Fibroblast of peridontal ligament (primary cell): ENCODE results near the gene SLC36A3.
"Not testable (repeated sequence)": the region's sequence is repeated elsewhere in the genome, so short reads cannot be mapped to it uniquely, and the experiment has no call there.

ENCODE experiments used
- DNase-seq: peaks from one replicate; pipeline ENCODE4 v3.0.0-alpha.2; 2010; ENCODE audit errors: extremely low read depth

The SLC36A3 gene

GRCh38 chr5:151303666-151304065 lies at the start of gene SLC36A3:
TSS of gene SLC36A3 (minus strand) at chr5:151303766. CDS start at chr5:151303354, 412 bp downstream.
- no peak for DNase-seq

GRCh38 chr5:151351671-151352070 lies 48.1 kb upstream of the SLC36A3 start:
- DNase-seq = no peak

- DNase-seq = no peak
Observed at GRCh38 chr5:151348789-151349188, 45.2 kb upstream of the SLC36A3 start.

DNA sequence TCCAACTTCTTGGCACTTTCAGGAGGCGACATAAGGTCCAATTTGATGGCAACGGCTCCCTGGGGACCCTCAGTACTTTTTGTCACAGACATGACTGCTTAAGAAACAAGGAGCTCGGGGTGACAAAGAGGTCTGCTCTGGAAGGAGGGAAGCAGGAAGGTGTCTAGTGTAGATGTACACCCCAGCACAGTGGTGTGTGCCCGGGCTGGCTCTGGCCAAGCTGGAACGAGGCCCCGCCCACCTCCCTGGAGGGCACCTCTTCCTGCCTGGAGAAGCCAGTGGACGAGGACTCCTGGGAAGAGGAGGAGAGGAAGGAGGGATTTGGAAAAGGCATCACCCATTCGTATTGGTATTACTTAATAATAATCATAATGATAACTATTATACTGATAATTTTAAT lies 43.8 kb upstream of the SLC36A3 start, which contains the start of gene SLC36A2:
SLC36A2 (minus strand) TSS at position 191 of the 400 bp plus-strand sequence; CDS start at position 92, 99 bp downstream.
- DNase-seq = no peak

- peak; percentile 16 for DNase-seq
Observed at GRCh38 chr5:151345808-151346478, 42.4 kb upstream of the SLC36A3 start.

DNA sequence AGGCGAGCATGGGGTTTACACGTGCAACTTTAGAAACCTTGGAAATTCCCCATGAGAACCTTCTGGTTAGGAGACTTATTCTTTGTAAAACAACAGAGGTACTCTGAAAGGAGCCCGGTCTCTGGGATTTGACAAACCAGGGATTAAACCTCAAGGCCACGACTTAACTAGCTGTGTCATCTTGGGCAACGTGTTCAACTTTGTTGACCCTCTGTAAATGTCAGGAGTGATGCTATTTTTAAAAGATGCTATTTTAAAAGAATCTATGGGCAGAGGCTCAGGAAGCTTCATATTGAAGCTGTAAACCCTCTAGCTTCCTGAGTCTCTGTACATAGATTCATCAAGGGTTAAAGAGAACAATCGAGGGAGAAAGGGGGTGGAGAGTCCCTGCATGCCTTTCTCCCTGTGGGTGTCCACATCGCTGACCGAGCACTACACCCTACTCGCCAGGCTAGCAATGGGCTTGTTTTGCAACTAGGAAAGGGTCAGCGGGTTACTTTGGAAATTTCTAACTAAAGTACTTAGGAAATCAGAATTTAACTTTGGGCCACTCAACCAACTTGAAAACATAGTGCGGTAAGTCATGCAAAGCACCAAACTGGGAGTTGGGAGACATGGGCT lies 41.7 kb upstream of the SLC36A3 start:
- no peak for DNase-seq

GRCh38 chr5:151344088-151344487 lies 40.5 kb upstream of the SLC36A3 start:
- DNase-seq = no peak

DNA sequence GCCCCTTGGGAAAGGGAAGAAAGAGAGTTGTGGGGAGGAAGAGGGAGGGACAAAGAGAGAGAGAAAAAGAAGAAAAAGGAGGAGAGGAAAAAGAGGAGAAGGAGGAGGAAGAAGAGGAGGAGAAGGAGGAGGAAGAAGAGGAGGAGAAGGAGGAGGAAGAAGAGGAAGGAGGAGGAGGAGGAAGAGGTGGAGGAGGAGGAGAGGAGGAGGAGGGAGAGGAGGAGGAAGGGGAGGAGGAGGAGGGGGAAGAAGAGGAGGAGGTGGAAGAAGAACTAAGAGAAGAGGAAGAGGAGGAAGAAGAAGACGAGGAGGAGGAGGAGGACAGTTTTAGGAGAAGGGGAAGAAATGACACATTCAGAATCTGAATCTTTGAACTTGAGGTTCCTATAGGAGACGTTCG lies 36.4 kb upstream of the SLC36A3 start:
- no peak for DNase-seq

DNA sequence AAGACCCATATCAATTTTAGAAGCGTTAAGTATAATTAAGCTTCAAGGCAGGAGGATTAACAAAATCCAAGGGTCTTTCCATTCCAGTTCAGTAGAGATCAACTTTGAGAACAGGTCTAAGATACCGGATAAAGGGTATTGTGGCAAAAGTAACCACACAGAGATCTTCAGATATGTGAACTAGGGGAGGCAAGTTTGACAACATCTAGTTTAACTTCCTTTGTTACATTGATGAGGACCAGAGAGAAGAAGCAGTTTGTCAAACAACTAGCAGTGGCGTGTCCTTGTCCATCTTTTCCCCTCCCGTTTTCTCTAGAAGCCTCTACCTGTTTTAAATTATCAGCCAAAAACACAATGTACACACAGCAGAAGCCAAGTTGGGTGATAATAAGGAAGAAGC lies 35.2 kb upstream of the SLC36A3 start:
- no peak for DNase-seq

- no peak for DNase-seq
Observed at GRCh38 chr5:151332857-151333256, 29.3 kb upstream of the SLC36A3 start.

DNA sequence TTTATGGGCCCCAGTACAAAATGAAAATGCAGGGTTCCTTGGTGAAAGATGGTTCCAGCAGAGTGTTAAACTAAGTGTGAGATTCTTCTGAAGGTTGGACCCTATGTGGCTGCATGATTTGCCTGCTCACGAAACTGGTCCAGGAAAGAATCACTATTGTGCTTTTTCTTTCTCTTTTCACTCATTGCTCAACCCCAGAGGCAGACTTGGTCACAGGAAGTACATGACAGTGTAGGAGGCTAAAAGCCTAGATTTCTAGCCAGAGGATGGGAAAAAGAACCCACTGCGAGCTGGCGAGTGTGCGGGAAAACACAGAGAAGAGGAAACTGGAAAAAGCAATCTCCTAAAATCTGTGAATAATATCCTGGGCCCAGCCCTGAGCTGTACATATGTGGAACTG lies 25.2 kb upstream of the SLC36A3 start:
- DNase-seq = no peak

GRCh38 chr5:151327585-151327984 lies 24.0 kb upstream of the SLC36A3 start:
- no peak for DNase-seq

- DNase-seq = no peak
Observed at GRCh38 chr5:151326266-151326665, 22.7 kb upstream of the SLC36A3 start.

GRCh38 chr5:151320481-151320880 lies 16.9 kb upstream of the SLC36A3 start:
- no peak for DNase-seq

- DNase-seq = peak; percentile 25
Observed at GRCh38 chr5:151318850-151319732, 15.5 kb upstream of the SLC36A3 start.

- no peak for DNase-seq
Observed at GRCh38 chr5:151317871-151318270, 14.3 kb upstream of the SLC36A3 start.

GRCh38 chr5:151315998-151316597 lies 12.5 kb upstream of the SLC36A3 start:
- DNase-seq = peak; percentile 73

- DNase-seq = no peak
Observed at GRCh38 chr5:151313357-151313756, 9.8 kb upstream of the SLC36A3 start.

DNA sequence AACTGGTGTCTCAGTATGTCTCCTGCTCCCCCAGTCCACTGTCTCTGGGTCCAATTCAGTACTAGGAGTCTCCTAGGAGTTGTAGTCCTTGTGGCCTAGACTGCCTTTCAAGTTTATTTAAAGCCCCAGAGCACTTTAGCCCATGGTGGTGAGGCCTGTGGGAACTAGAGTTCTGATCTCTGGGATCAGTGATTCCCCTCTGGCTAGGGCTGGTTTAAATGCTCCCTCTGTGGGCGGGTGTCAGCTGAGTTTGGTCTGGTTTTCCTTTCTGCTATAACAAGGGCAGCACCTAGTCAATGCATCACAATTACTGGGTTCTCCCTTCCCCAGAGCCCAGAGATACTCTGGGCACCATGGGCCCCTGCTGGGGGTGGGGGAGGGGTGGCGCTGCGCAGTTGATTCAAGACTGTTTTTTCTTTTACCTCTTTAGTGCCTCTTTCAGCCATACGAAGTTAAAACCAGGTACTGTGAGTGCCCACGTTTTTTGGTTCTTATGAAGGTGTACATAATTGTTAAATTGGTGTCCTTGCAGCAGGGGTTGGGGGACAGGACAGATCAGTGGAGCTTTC lies 9.3 kb upstream of the SLC36A3 start:
- DNase-seq = no peak

- DNase-seq = no peak
Observed at GRCh38 chr5:151310932-151311331, 7.4 kb upstream of the SLC36A3 start.

GRCh38 chr5:151309821-151310220 lies 6.3 kb upstream of the SLC36A3 start:
- not testable (repeated sequence) for DNase-seq

GRCh38 chr5:151309266-151309665 lies 5.7 kb upstream of the SLC36A3 start:
- not testable (repeated sequence) for DNase-seq
